IMR-90 (cell line): ENCODE results near the gene APBB1IP.

Experiments
- CTCF ChIP-seq: conservative IDR thresholded peaks from 2 replicates; pipeline ENCODE4 v1.5.1; 2012; ENCODE audit warnings: mild to moderate bottlenecking, low read depth, low read length, improper control_type of control experiment
- MAFK ChIP-seq: IDR thresholded peaks from 2 replicates; pipeline ENCODE4 v1.6.1; 2012; ENCODE audit warnings: low read depth, low read length, improper control_type of control experiment
- POLR2A ChIP-seq: IDR thresholded peaks from 2 replicates; pipeline ENCODE4 v1.6.1; 2012; ENCODE audit warnings: mild to moderate bottlenecking, low read depth, low read length
- RCOR1 ChIP-seq: IDR thresholded peaks from 2 replicates; pipeline ENCODE4 v1.6.1; 2012; ENCODE audit warnings: mild to moderate bottlenecking, low read length, improper control_type of control experiment; ENCODE audit not compliant: insufficient replicate concordance

GRCh38 chr10:26527018-26527417 lies 88.9 kb downstream of the APBB1IP start:
- TF ChIP-seq CTCF, result no peak
- TF ChIP-seq RCOR1, result no peak
- TF ChIP-seq POLR2A, result no peak
- no peak for TF ChIP-seq MAFK
